ENCODE measurements around the gene TPM4. TPM values are rescaled to one million over a fixed set of nuclear protein-coding genes. Genes with fewer than 3 reads are reported as not detected.
A peak's percentile ranks its signal among the peaks of the same experiment; 100 is the strongest.

The TPM4 gene
- total and polyA plus RNA-seq, 2 donors (not counting 1 experiment from before 2014, with no cell fraction given): 65.4 to 127 TPM

DNA sequence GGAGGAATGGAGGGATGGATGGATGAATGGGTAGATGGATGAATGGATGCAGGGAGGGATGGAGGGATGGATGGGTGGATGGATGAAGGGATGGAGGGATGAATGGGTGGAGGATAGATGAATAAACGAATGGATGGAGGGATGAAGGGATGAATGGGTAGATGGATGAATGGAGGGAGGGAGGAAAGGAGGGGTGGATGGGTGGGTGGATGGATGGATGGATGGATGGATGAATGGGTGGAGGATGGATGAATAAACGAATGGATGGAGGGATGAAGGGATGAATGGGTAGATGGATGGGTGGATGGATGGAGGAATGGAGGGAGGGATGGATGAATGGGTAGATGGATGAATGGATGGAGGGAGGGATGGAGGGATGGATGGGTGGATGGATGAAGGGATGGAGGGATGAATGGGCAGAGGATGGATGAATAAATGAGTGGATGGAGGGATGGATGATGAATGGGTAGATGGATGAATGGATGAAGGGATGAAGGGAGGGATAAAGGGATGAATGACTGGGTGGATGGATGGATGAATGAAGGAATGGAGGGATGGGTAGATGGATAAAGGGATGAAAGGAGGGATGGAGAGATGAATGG, 33.0 kb upstream of the TPM4 start:
- no peaks in the 10 kb centered on the region for H3K9me3 Mint-ChIP-seq (ENCODE audit: insufficient read depth)
- H4K20me1 ChIP-seq (ENCODE audit: control insufficient read depth, insufficient read depth, low read length, poor library complexity, severe bottlenecking): no peaks in the 10 kb centered on the region
- 70% methylated on average over 2 of the region's 2 CpGs for WGBS (ENCODE audit: insufficient coverage)
- no peaks in the 10 kb centered on the region for H3K27me3 Mint-ChIP-seq
- H3K27ac ChIP-seq (ENCODE audit: low read length in 2 of 2): no peak overlapping the region
- H3K27ac Mint-ChIP-seq: no peak overlapping the region
- no peak overlapping the region for H3K9ac ChIP-seq (ENCODE audit: low read length)
- DNase-seq (no peak), ATAC-seq (ENCODE audit: low read depth) (no peak)
- ChIA-PET POLR2A (no interaction called here), CTCF (interaction anchor here (0.8 to 4.3 kb wide), 6 partner anchors 17 to 389 kb away, joined by 3 to 47 read pairs (median 4); no protein-coding TSS in a partner anchor)
- intact Hi-C loops (cut with micrococcal nuclease): no loop called here
- TF ChIP-seq, protein P1, sequence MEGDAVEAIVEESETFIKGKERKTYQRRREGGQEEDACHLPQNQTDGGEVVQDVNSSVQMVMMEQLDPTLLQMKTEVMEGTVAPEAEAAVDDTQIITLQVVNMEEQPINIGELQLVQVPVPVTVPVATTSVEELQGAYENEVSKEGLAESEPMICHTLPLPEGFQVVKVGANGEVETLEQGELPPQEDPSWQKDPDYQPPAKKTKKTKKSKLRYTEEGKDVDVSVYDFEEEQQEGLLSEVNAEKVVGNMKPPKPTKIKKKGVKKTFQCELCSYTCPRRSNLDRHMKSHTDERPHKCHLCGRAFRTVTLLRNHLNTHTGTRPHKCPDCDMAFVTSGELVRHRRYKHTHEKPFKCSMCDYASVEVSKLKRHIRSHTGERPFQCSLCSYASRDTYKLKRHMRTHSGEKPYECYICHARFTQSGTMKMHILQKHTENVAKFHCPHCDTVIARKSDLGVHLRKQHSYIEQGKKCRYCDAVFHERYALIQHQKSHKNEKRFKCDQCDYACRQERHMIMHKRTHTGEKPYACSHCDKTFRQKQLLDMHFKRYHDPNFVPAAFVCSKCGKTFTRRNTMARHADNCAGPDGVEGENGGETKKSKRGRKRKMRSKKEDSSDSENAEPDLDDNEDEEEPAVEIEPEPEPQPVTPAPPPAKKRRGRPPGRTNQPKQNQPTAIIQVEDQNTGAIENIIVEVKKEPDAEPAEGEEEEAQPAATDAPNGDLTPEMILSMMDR (IDR thresholded peaks at IDR 0.05): peak; percentile 10
- no peak for TF ChIP-seq EZH2 (IDR thresholded peaks at IDR 0.05; ENCODE audit: borderline replicate concordance, insufficient read depth, low read depth, low read length, poor library complexity, severe bottlenecking)
- H3K4me1 Mint-ChIP-seq: peaks cover 10% of the 10 kb centered on the region
- H3K9me3 ChIP-seq (ENCODE audit: control extremely low read depth in 1 of 3, control insufficient read depth in 2 of 3, insufficient read depth in 1 of 3, low read length in 2 of 3): no peaks in the 10 kb centered on the region
- no peaks in the 10 kb centered on the region for H3K79me2 ChIP-seq (ENCODE audit: control insufficient read depth, insufficient read depth, low read length)
- no peak overlapping the region for H3K4me2 ChIP-seq (replicated peaks; ENCODE audit: low read depth, low read length, poor library complexity, severe bottlenecking)
- no peak overlapping the region for H3K4me3 Mint-ChIP-seq
- no peak overlapping the region for H2AFZ ChIP-seq (ENCODE audit: insufficient read depth, low read depth, low read length, poor library complexity, severe bottlenecking)
- H3K27me3 ChIP-seq (replicated peaks in 1 of 4; ENCODE audit: control extremely low read depth in 1 of 4, control insufficient read depth in 3 of 4, insufficient read depth in 4 of 4, low read length in 3 of 4): no peaks in the 10 kb centered on the region
- H3K4me1 ChIP-seq (ENCODE audit: control insufficient read depth in 2 of 2, insufficient read depth in 2 of 2, low read length in 2 of 2): peaks cover 7 to 8% of the 10 kb centered on the region in 2 donors
- no peak overlapping the region for H3K4me3 ChIP-seq (ENCODE audit: control extremely low read depth in 1 of 5, extremely low read depth in 1 of 5, insufficient read depth in 1 of 5, low read depth in 2 of 5, low read length in 4 of 5)
- no peaks in the 10 kb centered on the region for H3K36me3 ChIP-seq (replicated peaks in 1 of 2; ENCODE audit: control extremely low read depth in 1 of 2, control insufficient read depth in 1 of 2, extremely low read depth in 1 of 2, insufficient read depth in 2 of 2, low read length in 1 of 2)

DNA sequence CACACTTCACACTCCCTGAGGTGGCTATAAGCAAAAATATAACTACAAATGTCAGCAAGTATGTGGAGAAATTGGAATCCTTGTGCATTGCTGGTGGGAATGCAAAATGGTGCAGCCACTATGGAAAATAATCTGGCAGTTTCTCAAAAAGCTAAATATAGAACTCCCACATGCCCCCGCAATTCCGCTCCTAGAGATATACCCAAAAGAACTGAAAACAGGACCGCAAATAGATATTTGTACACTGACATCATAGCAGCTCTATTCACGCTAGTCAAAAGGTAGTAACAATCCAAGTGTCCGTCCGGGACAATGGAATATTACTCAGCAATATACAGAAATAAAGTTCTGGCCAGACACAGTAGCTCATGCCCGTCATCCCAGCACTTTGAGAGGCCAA, 31.5 kb upstream of the TPM4 start:
- H3K4me3 Mint-ChIP-seq: no peak overlapping the region
- TF ChIP-seq, protein P1 (IDR thresholded peaks at IDR 0.05): no peak
- no peak for TF ChIP-seq EZH2 (IDR thresholded peaks at IDR 0.05; ENCODE audit: borderline replicate concordance, insufficient read depth, low read depth, low read length, poor library complexity, severe bottlenecking)
- no peak for DNase-seq
- H3K27me3 Mint-ChIP-seq: no peaks in the 10 kb centered on the region
- peaks cover 7 to 8% of the 10 kb centered on the region in 2 donors for H3K4me1 ChIP-seq (ENCODE audit: control insufficient read depth in 2 of 2, insufficient read depth in 2 of 2, low read length in 2 of 2)
- no peaks in the 10 kb centered on the region for H3K36me3 ChIP-seq (replicated peaks in 1 of 2; ENCODE audit: control extremely low read depth in 1 of 2, control insufficient read depth in 1 of 2, extremely low read depth in 1 of 2, insufficient read depth in 2 of 2, low read length in 1 of 2)
- H3K79me2 ChIP-seq (ENCODE audit: control insufficient read depth, insufficient read depth, low read length): no peaks in the 10 kb centered on the region
- H3K9ac ChIP-seq (ENCODE audit: low read length): no peak overlapping the region
- intact Hi-C loops (cut with micrococcal nuclease): no loop called here
- no peaks in the 10 kb centered on the region for H3K9me3 ChIP-seq (ENCODE audit: control extremely low read depth in 1 of 3, control insufficient read depth in 2 of 3, insufficient read depth in 1 of 3, low read length in 2 of 3)
- H3K27me3 ChIP-seq (replicated peaks in 1 of 4; ENCODE audit: control extremely low read depth in 1 of 4, control insufficient read depth in 3 of 4, insufficient read depth in 4 of 4, low read length in 3 of 4): no peaks in the 10 kb centered on the region
- no peaks in the 10 kb centered on the region for H3K9me3 Mint-ChIP-seq (ENCODE audit: insufficient read depth)
- H3K4me3 ChIP-seq (ENCODE audit: control extremely low read depth in 1 of 5, extremely low read depth in 1 of 5, insufficient read depth in 1 of 5, low read depth in 2 of 5, low read length in 4 of 5): no peak overlapping the region
- 97% methylated on average over 7 of the region's 7 CpGs for WGBS (ENCODE audit: insufficient coverage)
- CTCF ChIA-PET: interaction anchor here (0.8 to 1.9 kb wide), 2 partner anchors 137 to 141 kb away, joined by 3 to 6 read pairs; partner anchors contain the start of gene FAM32A
- no peak overlapping the region for H3K4me2 ChIP-seq (replicated peaks; ENCODE audit: low read depth, low read length, poor library complexity, severe bottlenecking)
- H4K20me1 ChIP-seq (ENCODE audit: control insufficient read depth, insufficient read depth, low read length, poor library complexity, severe bottlenecking): no peaks in the 10 kb centered on the region
- peaks cover 10% of the 10 kb centered on the region for H3K4me1 Mint-ChIP-seq
- no peak overlapping the region for H3K27ac ChIP-seq (ENCODE audit: low read length in 2 of 2)
- no peak for ATAC-seq (ENCODE audit: low read depth)
- no peak overlapping the region for H3K27ac Mint-ChIP-seq
- H2AFZ ChIP-seq (ENCODE audit: insufficient read depth, low read depth, low read length, poor library complexity, severe bottlenecking): no peak overlapping the region
- POLR2A ChIA-PET: no interaction called here
